SK-N-SH treated with all-trans-retinoic acid at 6 μM for 48 hours (cell line): Measurements from ENCODE around the gene TBKBP1.

Experiments
- ARNTL ChIP-seq: fragments of 450-650 bp; formaldehyde crosslinking; IDR thresholded peaks from 2 replicates; pipeline ENCODE4 v1.5.0; 2020; ENCODE audit warnings: low read depth, mild to moderate bottlenecking, moderate library complexity, borderline replicate concordance
- CREB5 ChIP-seq: fragments of 250-450 bp; sonication (Bioruptor Pico); IDR thresholded peaks from 2 replicates; pipeline ENCODE4 v1.5.1; 2020; ENCODE audit warnings: low read depth, mild to moderate bottlenecking, moderate library complexity
- ISL1 ChIP-seq: fragments of 250-450 bp; sonication (Bioruptor Pico); IDR thresholded peaks from 2 replicates; pipeline ENCODE4 v2.1.2; 2022; ENCODE audit warnings: mild to moderate bottlenecking, moderate library complexity
- PPARA ChIP-seq: fragments of 250-450 bp; sonication (Bioruptor Pico); IDR thresholded peaks from 2 replicates; pipeline ENCODE4 v1.5.0; 2020; ENCODE audit warnings: mild to moderate bottlenecking, borderline replicate concordance
- TF ChIP-seq, protein P1 (sequence below): fragments of 250-450 bp; sonication (Bioruptor Pico); IDR thresholded peaks from 2 replicates; pipeline ENCODE4 v1.8.0; 2020; ENCODE audit warnings: mild to moderate bottlenecking, moderate library complexity, borderline replicate concordance
- TF ChIP-seq, protein P2 (sequence below): fragments of 250-450 bp; sonication (Bioruptor Pico); IDR thresholded peaks from 2 replicates; pipeline ENCODE4 v1.5.0; 2020; ENCODE audit warnings: mild to moderate bottlenecking, moderate library complexity

DNA sequence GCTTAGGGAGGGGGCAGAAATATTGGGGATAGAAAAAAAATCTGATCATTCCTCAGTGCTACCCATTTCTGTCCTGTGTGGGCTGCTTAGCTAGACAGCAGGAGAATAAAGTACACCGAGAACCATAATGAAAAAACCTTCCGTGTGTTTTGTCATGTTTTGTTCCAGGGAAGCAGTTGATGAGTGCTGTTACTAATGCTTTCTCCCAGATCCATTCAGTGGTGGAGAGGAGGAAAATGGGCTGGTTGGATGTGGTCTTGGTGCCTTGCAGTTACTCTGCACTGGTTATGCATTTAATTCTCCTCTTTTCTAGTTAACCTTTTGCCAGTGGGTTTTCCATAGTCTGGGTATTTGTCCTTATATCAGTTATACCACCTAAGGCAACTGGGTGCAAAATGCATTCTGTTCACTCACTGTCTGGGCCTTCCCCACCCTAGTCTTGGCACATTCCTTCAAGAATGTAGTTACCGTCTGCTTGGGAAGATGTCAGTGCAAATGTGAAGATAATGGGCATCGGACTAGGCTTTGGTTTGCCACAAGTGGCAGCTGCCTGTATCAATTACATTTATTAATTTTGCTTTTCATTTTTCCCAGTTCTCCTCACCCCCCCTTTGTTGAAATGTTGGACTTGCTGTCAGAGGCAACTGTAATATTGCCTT, 9.3 kb upstream of the TBKBP1 start:
- TF ChIP-seq CREB5 (CRISPR knock-in tag) (no peak), ARNTL (CRISPR knock-in tag) (no peak), PPARA (CRISPR knock-in tag) (no peak), ISL1 (no peak)
- TF ChIP-seq, protein P1, sequence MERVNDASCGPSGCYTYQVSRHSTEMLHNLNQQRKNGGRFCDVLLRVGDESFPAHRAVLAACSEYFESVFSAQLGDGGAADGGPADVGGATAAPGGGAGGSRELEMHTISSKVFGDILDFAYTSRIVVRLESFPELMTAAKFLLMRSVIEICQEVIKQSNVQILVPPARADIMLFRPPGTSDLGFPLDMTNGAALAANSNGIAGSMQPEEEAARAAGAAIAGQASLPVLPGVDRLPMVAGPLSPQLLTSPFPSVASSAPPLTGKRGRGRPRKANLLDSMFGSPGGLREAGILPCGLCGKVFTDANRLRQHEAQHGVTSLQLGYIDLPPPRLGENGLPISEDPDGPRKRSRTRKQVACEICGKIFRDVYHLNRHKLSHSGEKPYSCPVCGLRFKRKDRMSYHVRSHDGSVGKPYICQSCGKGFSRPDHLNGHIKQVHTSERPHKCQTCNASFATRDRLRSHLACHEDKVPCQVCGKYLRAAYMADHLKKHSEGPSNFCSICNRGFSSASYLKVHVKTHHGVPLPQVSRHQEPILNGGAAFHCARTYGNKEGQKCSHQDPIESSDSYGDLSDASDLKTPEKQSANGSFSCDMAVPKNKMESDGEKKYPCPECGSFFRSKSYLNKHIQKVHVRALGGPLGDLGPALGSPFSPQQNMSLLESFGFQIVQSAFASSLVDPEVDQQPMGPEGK (CRISPR knock-in tag): peak; percentile 33; the same call in 1 of the 2 replicates
- TF ChIP-seq, protein P2, sequence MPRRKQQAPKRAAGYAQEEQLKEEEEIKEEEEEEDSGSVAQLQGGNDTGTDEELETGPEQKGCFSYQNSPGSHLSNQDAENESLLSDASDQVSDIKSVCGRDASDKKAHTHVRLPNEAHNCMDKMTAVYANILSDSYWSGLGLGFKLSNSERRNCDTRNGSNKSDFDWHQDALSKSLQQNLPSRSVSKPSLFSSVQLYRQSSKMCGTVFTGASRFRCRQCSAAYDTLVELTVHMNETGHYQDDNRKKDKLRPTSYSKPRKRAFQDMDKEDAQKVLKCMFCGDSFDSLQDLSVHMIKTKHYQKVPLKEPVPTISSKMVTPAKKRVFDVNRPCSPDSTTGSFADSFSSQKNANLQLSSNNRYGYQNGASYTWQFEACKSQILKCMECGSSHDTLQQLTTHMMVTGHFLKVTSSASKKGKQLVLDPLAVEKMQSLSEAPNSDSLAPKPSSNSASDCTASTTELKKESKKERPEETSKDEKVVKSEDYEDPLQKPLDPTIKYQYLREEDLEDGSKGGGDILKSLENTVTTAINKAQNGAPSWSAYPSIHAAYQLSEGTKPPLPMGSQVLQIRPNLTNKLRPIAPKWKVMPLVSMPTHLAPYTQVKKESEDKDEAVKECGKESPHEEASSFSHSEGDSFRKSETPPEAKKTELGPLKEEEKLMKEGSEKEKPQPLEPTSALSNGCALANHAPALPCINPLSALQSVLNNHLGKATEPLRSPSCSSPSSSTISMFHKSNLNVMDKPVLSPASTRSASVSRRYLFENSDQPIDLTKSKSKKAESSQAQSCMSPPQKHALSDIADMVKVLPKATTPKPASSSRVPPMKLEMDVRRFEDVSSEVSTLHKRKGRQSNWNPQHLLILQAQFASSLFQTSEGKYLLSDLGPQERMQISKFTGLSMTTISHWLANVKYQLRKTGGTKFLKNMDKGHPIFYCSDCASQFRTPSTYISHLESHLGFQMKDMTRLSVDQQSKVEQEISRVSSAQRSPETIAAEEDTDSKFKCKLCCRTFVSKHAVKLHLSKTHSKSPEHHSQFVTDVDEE (CRISPR knock-in tag): no peak
